Stimulated activated CD4-positive, alpha-beta T cell treated with anti-CD3 and anti-CD28 coated beads, Interleukin-15, amount 100 ng/mL, for 1 hour (primary cell): ENCODE data around the gene HOXB6.

ENCODE experiments used
- DNase-seq, 2 donors: peaks; one replicate each; pipeline ENCODE4 v3.0.0-alpha.2; 2020; ENCODE audit warnings: low read depth in 1 of 2, low spot score in 1 of 2

The HOXB6 gene

DNA sequence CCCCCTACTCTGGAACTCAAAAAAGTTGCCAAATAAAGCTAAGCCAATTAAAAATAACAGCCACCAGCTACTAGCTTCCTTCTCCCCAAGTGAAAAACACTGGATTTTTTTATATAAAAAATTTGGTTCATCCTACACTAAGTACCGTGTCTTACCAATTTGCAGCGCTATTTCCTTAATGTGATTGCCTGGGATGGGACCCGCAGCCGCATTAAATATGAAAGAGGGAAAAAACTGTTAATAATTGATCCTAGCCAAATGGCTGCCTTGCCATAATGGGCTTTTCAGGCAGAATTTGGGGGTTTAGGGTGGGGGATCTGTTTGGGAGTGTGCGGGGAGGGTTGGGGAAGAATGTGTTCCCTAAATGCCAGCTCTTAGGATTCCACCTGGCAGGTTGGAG, 19.3 kb upstream of the HOXB6 start:
- no peak for DNase-seq

DNA sequence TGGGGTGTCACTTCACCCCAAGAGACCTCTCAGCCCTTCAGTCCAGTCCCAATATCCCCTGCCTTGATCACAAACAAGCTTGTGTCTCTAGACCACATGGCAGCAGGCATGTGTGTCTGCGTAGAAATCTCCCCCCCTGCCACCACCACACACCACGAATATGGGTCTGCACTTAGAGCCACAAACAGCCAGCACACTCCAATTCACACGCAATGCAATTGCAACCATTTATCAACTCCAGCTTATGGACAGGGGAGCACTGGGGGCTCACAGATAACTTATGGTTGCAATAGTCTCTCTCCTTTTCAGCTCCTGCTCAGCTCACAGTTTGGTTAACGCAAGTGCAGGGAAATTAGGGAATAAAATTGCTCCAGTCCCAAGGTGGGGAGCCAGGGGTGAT, 18.8 kb upstream of the HOXB6 start:
- no peak for DNase-seq

- DNase-seq: no peak
These were observed 18.1 kb upstream of the HOXB6 start for GRCh38 chr17:48622857-48623256.

DNA sequence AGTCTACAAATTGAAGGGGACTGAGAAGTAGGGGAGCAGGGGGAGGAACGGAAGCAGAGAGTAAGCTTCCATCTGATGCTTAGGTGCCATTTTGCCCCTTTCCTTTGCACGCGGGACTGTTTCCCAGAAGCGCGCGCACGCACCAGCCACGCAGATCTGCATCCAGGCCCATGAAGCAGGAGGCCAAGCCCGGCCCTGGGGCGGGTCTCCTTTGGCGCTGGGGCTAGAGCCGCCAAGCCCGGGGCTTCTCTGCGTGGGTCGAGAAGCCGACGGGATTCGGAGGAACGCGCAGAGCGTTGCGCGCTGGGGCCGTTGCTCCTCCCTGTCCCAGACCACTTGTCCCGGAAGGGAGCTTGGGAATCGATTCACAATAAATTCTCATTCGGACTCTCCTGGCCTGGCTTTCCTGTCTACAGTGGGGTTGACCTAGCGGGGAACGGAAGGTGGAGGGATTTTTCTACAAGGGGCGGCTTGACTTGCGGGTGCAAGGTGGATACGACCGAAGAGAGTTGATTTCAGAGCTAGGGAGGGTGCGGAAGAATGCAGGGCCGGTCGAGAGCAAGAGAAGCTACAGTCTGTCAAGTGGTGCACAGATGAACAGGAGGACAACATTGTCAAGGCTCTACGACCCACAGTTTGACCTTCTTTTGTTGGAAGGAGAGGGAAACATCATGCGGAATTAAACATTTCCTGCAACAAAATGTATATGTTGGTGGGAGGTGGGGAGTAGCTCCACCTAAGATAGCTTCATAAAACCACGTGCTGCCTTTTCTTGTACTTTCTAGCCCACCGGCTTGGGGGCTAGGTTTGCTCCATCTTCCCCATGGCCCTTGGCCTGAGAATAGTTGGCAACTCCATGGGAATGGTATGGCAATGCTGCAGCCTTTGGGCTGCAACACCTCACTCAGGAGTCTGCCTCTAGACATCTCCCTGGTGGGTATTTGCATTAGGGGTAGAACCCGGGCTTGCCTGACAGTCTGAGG, 16.9 kb upstream of the HOXB6 start:
- no peak for DNase-seq

- no peak for DNase-seq
These were observed 15.8 kb upstream of the HOXB6 start for GRCh38 chr17:48620461-48621139.

DNA sequence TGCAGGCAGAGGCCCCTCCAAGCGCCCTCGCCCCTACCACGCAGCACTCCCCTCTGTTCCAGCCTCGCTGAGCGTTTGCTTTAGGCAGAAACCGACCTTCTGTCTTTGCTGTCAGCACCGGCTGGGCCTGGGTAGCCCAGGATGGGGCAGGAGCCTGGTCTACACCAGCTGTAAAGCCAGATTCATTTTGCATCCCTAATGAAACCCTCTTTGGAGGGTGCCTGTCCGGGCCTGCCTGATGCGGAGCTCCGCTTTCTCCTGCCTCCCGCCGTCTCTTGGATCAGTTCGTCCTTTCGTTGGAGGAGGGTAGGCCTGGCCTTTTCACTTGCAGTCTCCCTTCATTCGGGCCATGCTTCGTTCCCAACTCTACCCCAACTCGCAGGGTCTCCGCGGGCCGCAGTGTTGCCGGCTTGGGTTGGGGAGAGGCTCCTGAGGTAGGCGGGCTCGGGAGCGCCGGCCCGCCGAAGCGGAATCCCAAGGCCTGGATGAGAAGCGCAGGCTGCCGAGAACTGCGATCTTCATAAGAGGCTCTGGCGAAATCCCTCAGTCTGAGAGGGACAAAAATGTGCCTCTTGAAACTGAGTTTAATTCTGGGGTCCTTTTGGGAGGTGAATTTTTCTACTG, 15.2 kb upstream of the HOXB6 start:
- no peak for DNase-seq

GRCh38 chr17:48618256-48618896, 13.6 kb upstream of the HOXB6 start:
- peak; percentile 66 to 75 for DNase-seq

- no peak for DNase-seq
These were observed 12.9 kb upstream of the HOXB6 start for GRCh38 chr17:48617471-48618255.

DNA sequence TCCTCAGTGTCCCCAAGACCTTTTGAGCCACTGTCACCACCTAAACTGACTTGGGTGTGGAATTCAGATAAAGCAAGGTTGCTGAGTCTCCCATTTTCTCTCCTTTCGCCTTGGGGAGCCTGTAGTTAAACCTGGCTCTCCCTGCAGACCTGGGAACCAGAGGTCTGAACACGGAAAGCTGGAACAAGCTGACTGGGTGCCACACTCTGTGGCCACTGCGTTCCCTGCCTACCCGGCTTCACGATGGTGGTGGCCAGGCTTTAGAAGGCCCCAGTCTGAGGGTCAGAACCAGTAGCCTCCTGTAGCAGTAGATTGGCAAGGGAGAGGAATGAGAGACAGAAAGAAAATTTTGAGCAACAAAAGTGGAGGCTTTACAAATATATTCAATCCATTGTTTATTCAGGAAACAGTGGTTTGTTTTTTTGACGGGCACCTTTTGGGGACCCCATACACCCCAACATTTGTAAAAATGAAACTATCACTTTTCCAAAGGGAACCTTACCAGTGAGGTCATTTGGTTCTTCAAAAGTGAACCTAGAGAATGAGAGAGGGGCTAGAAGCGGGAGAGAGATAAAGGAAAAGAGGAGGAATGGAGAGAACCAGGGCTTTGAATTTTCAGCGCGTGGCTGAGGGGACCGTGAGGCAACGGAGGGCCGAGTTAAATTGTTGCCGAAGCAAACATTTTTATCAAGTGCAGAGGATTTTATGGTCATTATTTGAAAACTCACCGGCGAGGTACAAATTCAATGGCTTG, 12.1 kb upstream of the HOXB6 start:
- no peak for DNase-seq

- no peak for DNase-seq
These were observed 11.4 kb upstream of the HOXB6 start for GRCh38 chr17:48615963-48616716.

DNA sequence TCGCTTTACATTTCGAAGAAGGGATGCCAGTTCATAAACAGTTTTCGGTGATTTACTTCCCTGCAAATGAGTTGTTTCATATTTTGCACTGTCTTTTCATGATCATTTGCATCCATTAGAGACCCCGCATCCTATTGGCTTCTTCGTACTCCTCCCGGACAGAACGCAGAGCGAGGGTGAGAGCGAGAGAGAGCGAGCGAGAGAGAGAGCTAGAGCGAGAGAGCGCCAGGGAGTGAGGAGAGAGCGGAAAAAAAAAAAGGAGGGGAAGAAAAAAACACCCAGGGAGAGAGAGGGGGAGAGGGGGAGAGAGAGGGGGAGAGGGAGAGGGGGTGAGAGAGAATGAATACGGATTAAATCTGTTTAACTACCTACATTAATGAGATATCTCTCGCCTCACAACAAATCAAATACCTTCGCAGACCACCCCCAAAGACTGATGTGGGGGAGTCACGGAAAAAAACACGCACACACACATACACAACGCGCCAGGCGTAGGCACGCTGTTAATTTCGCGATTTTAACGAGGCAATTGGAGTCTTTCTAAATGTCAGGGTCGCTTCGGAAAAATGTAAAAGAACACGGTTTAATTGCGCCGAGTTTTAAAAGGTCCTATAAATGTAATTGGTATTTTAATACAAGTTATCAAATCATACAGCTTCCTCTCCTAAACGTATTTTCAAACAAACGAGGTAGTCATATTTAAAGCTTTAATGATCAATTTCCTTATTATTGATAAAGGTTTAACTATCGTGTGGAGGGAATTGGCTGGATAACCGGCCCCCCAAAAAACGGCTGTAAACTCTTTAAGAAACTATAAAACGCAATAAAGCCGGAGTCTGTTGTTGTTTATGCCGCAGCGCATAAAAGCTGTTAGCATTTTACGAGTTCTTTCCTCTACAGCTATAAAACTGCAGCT, 10.5 kb upstream of the HOXB6 start, which contains the start of gene HOXB8:
Gene HOXB8 (minus strand): TSS at position 246 of the 916 bp plus-strand sequence. CDS start 588 bp downstream, outside the sequence.
- DNase-seq: no peak

GRCh38 chr17:48613862-48614694, 9.3 kb upstream of the HOXB6 start:
- DNase-seq: no peak

DNA sequence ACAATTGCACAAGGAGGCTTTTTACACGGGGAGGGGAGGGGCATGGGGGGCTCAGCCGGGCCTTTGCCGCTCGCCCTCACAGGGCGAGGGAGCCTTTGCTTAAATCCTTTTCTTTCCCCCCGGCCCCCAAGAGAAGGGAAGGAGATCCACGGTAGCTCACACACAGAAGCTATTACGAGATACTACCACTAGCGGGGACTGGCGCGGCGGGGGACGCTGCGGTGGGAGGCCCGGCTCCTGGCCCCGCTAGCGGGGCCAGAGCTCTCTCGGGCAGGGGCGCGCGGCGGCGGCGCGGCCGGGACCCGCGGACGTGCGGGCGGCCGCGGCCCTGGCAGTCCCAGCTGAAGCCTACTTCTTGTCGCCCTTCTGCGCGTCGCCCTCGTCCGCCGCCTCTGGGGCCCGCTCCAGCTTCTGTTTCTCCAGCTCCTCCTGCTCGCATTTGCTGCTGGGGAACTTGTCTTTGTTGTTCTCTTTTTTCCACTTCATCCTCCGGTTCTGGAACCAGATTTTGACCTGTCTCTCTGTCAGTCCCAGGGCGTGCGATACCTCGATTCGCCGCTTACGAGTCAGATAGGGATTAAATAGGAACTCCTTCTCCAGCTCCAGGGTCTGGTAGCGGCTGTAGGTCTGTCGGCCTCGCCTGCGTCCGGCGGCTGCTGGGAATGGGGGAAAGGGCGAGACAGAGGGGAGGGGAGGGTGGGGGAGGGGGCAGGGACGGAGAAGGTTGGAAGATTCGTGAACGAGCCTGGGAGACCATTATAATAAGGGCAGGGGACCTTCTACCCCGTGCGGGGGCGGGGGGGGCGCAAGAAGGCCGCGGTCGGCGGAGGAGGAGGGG, 8.3 kb upstream of the HOXB6 start:
- DNase-seq: no peak

GRCh38 chr17:48612456-48612853, 7.7 kb upstream of the HOXB6 start:
- no peak for DNase-seq

GRCh38 chr17:48611681-48612455, 7.1 kb upstream of the HOXB6 start:
- DNase-seq: no peak
